HG02571 (cell line): ENCODE data around the gene RTP3.

ENCODE experiments used
- ATAC-seq: cut with Tn5 transposase; IDR thresholded peaks from one replicate; pipeline ENCODE4 v1.9.1; 2021; ENCODE audit warnings: mild to moderate bottlenecking, moderate library complexity; ENCODE audit not compliant: unreplicated experiment

The RTP3 gene

DNA sequence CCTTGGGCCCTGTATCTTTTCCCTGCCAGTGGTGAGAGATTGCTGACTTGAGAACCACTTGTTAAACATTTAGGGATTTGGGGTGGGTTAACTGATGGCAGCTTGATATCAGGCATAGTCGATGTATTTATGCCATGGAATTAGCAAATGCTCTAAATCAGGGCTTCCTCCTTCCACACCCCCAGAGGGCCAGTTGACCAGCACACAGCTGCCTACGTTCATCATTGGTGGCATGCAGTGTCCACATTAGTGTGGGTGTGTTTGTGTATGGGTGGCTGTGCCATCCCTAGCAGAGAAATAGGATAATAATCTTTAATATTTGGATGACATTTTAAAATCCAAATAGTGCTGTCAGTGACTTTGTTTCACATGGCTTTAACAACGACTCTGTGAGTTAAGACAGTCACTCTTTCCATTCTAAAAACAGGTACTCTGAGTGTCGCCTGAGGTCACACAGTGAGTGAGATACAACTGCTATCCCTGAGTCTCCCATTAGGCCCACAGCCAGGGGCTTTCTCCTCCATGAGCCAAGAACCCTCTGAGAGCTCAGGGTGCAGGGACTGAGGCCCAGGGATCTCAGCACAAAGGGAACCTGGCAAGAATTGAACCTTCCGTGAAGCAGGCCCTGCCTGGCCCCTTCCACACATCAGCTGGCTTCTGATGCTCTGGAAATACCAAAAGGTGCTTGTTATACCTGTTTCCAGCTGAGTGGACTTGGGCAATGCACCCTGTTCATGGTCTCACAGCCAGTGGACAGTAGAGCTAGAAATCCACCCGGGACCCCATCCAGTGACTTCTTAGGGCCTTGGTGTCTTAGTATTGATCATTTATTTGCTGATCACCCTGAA, 28.8 kb upstream of the RTP3 start:
- no peak for ATAC-seq

GRCh38 chr3:46469680-46470357, 28.0 kb upstream of the RTP3 start:
- ATAC-seq: no peak

- no peak for ATAC-seq
Observed at GRCh38 chr3:46470831-46471230, 26.9 kb upstream of the RTP3 start.

- ATAC-seq: no peak
Observed at GRCh38 chr3:46471371-46471914, 26.3 kb upstream of the RTP3 start.

GRCh38 chr3:46472736-46473135, 25.0 kb upstream of the RTP3 start:
- ATAC-seq: no peak

DNA sequence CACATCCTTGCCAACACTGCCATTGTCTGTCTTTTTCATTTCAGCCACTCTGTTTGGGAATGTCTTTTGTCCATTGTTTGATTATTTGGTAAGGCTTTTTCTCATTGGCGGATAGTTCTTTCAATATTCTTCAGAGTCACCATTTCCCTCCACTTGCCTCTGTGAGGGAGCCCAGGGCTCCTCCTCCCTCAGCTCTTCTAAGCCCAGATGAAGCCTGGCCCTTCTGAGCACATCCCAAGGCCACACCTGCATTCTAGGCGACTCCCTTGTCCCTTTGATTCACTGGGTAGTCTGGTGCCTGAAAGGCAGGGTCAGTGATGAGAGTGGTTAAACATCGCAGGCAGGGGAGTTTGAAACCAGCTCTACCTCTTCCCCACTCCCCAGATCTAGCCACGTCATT, 20.6 kb upstream of the RTP3 start:
- ATAC-seq: no peak

DNA sequence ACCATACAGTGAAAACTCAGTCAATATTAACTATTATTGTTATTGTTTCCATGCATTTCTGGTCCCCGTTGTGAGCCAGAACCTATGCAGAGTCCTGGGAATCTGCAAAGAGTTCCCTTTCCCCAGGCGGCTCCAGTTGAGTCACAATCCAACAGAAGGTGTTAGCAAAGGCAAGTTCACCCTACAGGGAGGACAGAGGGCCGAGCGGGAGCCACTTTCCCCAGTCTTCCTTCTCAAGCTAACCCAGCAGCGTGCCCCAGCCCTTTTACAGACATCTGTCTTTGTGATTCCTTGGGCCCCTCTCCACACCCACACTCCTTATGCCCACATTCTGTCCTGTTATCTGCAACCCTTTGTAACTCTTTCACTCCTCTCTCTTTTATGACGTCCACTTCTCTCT, 20.0 kb upstream of the RTP3 start:
- no peak for ATAC-seq

DNA sequence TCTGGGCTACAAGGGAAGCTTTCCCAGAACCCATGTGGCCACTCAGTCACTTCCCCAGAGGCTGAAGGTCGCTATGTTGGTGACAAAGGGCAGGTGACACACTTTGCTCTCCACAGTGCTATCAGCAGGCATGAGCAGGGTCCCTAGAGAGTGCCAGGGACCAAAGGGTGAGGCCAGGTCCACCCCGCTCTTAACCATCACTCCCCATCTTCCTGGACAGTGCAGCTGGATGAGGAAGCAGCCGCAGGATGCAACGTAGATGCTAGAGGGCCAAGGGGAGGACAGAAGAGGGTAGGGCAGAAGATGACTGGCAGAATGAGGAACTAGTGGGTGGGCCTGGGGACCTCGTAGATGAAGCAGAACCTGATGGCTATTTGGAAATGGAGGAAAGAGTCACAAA, 19.4 kb upstream of the RTP3 start:
- ATAC-seq: no peak

- no peak for ATAC-seq
Observed at GRCh38 chr3:46479021-46479420, 18.8 kb upstream of the RTP3 start.

DNA sequence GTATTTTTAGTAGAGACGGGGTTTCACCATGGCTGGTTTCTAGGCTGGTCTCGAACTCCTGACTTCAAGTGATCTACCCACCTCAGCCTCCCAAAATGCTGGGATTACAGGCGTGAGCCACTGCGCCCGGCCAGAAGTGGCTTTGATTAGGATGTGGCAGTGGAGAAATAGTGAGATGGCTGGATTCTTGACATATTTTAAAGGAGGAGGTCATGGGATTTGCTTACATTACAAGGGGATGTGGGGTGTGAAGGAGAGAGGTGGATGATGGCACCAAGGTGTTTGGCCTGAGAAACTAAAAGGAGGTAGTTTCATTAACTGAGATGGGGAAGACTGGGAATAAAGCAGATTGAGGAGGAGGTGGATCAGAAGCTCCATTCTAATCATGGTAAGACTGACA, 18.1 kb upstream of the RTP3 start:
- ATAC-seq: no peak

DNA sequence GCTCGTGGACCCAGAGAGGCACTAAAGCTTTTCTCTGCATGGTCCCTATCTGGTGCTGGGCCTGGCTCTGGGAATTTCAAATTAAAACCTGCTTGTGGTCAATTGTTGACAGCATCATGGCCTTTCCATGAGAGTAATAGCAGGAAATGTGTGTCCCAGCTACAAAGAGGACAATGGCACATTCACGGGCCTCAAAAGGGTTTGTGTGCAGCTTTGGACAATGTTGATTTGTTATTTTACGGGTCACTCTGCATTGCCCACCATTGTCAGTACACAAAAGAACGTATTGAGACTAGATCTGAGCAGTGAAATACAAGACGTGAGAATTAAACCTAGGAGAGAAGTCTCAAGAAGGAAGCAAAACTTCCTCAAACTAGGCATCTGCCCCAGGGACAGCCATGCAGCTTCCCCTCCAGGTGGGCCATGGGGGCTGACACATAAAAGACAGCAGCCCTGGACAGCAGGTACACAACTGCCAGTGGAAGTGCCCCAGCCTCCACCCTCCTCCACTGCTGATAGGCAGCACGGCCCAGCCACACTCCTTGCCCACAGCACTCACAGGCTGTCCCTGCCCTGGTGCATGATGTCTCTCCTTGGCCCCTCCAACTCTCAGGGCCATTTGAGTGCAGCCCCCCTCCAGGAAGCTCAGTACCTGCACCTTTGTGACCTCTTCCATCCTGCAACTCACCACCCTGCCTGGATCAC, 17.1 kb upstream of the RTP3 start:
- no peak for ATAC-seq

- no peak for ATAC-seq
Observed at GRCh38 chr3:46481636-46482035, 16.1 kb upstream of the RTP3 start.

GRCh38 chr3:46482632-46483350, 15.0 kb upstream of the RTP3 start:
- no peak for ATAC-seq

DNA sequence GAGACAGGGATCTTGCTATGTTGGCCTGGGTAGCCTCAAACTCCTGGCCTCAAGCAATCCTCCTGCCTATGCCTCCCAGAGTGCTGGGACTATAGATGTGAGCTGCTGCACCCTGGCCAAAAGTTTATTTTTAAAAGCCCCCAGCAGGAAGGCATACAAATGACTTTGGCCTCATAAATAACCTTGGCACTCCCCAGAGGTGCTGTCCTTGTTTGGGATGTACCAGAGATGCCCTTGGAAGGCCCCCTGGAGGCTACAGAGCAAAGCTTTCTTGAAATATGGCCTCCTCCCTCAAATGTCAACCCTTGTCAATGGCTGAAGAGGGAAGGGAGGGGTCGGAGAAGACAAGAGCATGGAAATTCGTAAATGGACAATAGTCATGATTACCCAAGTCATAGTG, 14.0 kb upstream of the RTP3 start:
- ATAC-seq: no peak

DNA sequence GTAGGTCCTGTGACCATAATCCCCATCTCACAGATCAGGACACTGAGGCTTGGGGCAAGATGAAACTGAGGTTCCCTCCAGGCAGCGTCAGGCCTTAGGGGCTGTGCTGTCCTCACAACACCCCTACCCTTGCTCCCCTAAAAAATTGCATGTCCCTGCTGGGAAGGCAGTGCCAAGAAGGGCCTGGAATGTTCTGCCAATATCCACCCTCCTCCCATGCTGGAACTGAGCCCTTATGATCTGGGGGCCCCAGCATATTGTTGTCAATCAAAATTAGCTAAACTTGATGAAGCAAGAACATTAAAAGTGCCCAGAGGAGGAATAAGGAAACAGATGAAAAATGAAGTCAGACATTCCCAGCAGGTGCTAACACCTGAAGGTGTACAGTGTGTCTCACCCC, 13.4 kb upstream of the RTP3 start:
- no peak for ATAC-seq

DNA sequence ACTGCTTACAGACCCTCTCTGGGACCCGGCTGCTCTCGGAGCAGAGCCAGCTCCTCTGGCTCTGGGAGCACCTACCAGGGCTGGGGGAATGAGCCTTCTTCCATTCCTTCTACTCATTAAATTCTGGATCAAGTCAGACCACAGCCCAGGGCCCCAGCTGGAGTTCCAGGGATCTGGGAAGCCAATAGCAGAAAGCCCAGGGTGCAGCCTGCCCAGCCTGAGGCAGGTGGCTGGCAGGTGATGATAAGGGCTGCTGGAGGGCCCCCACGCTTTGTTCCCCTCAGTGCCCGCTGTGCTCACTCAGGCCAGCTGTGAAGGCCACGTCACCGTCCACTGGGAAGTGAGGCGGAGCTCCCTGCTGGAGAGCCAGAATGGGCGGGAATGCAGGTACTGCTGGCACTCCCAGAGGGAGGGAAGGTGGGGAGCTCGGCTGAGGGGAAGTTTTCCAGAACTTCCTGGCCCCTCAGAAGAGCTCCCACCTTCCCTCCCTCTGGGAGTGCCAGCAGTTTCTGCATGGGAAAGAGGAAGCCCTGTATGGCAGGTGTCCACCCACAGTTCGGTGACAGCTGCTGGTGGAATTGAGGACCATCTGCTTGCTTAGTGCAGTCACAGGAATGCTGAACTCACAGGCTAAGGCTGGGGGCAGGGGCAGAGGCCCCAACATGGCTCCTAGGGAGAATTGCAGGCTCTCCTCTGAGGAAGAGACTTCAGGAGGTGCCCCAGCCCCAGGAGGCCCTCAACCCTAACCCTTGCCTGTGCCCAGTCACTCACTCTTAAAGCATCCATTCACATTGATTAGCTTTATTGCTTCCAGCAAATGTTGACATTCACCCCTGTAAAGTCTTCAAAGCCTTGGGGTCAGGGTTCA, 12.6 kb upstream of the RTP3 start:
- no peak for ATAC-seq

GRCh38 chr3:46485779-46486175, 12.0 kb upstream of the RTP3 start:
- ATAC-seq: no peak

GRCh38 chr3:46488735-46489361, 8.9 kb upstream of the RTP3 start:
- peak; percentile 93 for ATAC-seq

- ATAC-seq: no peak
Observed at GRCh38 chr3:46489381-46489780, 8.4 kb upstream of the RTP3 start.

GRCh38 chr3:46489875-46490274, 7.9 kb upstream of the RTP3 start:
- no peak for ATAC-seq
